ENCODE data around the gene GDPD5. TPM values are rescaled to one million over a fixed set of nuclear protein-coding genes. Genes with fewer than 3 reads are reported as not detected.

The GDPD5 gene
- total RNA-seq, 1 experiment from 2014 or later: 12.2 TPM

GRCh38 chr11:75506827-75507226, 18.9 kb downstream of the GDPD5 start (continued):
- no peak for TF ChIP-seq ZNF317 (CRISPR knock-in tag; IDR thresholded peaks at IDR 0.05; ENCODE audit: borderline replicate concordance, low read depth)
- no peak for TF ChIP-seq TEAD4 (CRISPR knock-in tag; IDR thresholded peaks at IDR 0.05)
- TF ChIP-seq, protein P1, sequence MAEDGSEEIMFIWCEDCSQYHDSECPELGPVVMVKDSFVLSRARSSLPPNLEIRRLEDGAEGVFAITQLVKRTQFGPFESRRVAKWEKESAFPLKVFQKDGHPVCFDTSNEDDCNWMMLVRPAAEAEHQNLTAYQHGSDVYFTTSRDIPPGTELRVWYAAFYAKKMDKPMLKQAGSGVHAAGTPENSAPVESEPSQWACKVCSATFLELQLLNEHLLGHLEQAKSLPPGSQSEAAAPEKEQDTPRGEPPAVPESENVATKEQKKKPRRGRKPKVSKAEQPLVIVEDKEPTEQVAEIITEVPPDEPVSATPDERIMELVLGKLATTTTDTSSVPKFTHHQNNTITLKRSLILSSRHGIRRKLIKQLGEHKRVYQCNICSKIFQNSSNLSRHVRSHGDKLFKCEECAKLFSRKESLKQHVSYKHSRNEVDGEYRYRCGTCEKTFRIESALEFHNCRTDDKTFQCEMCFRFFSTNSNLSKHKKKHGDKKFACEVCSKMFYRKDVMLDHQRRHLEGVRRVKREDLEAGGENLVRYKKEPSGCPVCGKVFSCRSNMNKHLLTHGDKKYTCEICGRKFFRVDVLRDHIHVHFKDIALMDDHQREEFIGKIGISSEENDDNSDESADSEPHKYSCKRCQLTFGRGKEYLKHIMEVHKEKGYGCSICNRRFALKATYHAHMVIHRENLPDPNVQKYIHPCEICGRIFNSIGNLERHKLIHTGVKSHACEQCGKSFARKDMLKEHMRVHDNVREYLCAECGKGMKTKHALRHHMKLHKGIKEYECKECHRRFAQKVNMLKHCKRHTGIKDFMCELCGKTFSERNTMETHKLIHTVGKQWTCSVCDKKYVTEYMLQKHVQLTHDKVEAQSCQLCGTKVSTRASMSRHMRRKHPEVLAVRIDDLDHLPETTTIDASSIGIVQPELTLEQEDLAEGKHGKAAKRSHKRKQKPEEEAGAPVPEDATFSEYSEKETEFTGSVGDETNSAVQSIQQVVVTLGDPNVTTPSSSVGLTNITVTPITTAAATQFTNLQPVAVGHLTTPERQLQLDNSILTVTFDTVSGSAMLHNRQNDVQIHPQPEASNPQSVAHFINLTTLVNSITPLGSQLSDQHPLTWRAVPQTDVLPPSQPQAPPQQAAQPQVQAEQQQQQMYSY (CRISPR knock-in tag; IDR thresholded peaks at IDR 0.05): no peak

DNA sequence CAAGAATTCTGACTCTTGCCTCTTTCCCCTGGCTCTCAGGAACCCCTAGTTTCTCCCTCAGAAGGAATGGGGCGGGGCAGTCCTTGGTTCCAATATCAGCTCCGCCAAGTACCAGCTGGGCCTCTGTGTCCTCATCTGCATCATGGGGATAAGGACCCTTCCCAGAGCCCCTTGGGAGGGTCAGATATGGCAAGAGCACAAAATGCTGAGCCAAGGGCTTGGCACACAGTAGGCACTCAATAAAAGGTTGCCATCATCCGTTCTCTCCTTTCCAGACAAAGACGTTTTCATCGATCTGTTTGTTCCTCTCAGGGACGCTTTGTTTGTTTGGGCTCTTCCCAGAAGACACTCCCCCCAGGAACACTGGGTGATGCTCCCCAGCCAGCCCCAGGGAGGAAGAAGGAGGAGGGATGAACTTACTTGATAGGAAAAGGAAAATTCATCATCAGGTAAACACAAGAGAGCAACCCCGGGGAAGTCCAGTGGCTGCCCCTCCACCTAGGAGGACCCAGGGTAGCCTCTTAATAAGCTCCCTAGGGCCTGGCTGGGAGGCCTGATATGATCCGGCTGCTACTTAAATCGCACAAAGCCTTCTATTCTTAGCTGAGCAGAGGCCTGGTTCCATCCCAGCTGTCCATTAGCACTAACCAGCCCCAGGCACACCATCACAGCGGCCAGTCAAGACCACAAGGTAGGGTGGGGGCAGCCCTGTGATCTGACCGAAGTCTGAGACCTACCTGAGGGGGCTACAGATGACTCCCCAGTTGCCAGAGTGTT, 19.6 kb downstream of the GDPD5 start:
- ATAC-seq (no peak), DNase-seq (ENCODE audit: low spot score) (no peak)
- POLR2A ChIA-PET: no interaction called here
- no peak for TF ChIP-seq NFYB (CRISPR knock-in tag; conservative IDR thresholded peaks at IDR 0.05; ENCODE audit: low read depth)
- TF ChIP-seq NFATC4 (CRISPR knock-in tag; IDR thresholded peaks at IDR 0.05): no peak
- no peak for TF ChIP-seq NR1H2 (CRISPR knock-in tag; IDR thresholded peaks at IDR 0.05)
- TF ChIP-seq MXD4 (CRISPR knock-in tag; IDR thresholded peaks at IDR 0.05; ENCODE audit: borderline replicate concordance): no peak
- no peak for TF ChIP-seq NR2C2 (CRISPR knock-in tag; IDR thresholded peaks at IDR 0.05)
- TF ChIP-seq SMAD4 (CRISPR knock-in tag; IDR thresholded peaks at IDR 0.05): no peak
- TF ChIP-seq CREM (CRISPR knock-in tag; IDR thresholded peaks at IDR 0.05): no peak
- no peak for TF ChIP-seq TEAD4 (CRISPR knock-in tag; IDR thresholded peaks at IDR 0.05)
- no peak for TF ChIP-seq CREB1 (CRISPR knock-in tag; IDR thresholded peaks at IDR 0.05)
- TF ChIP-seq E2F4 (CRISPR knock-in tag; IDR thresholded peaks at IDR 0.05; ENCODE audit: borderline replicate concordance, low read depth): no peak
- no peak for TF ChIP-seq MLX (CRISPR knock-in tag; IDR thresholded peaks at IDR 0.05)
- TF ChIP-seq RORB (CRISPR knock-in tag; IDR thresholded peaks at IDR 0.05): no peak
- TF ChIP-seq GABPB1 (CRISPR knock-in tag; IDR thresholded peaks at IDR 0.05): no peak
- TF ChIP-seq FOXP1 (CRISPR knock-in tag; IDR thresholded peaks at IDR 0.05; ENCODE audit: borderline replicate concordance): no peak
- TF ChIP-seq AR (CRISPR knock-in tag; IDR thresholded peaks at IDR 0.05): no peak
- no peak for TF ChIP-seq ESRRA (CRISPR knock-in tag; IDR thresholded peaks at IDR 0.05; ENCODE audit: borderline replicate concordance)
- TF ChIP-seq MYBL2 (CRISPR knock-in tag; IDR thresholded peaks at IDR 0.05): no peak
- no peak for TF ChIP-seq ZBTB21 (CRISPR knock-in tag; IDR thresholded peaks at IDR 0.05; ENCODE audit: borderline replicate concordance)
- CTCF ChIA-PET: interaction anchor here (1.2 to 1.4 kb wide), 2 partner anchors 10 to 55 kb away, joined by 3 to 4 read pairs; no protein-coding TSS in a partner anchor
- Mint-ChIP-seq H3K27ac (no peak overlapping the region), H3K4me3 (no peak overlapping the region), H3K27me3 (ENCODE audit: low read depth) (no peaks in the 10 kb centered on the region), H3K4me1 (no peaks in the 10 kb centered on the region; the same call in 1 of the 2 replicates), H3K9me3 (no peaks in the 10 kb centered on the region), H3K36me3 (no peaks in the 10 kb centered on the region)
